Hepatocyte (in vitro differentiated cells): ENCODE data around the gene PRX. TPM values are rescaled to one million over a fixed set of nuclear protein-coding genes. Genes with fewer than 3 reads are reported as not detected.

ENCODE experiments used
- DNase-seq: peaks from one replicate; pipeline ENCODE4 v3.0.0-alpha.2; 2016; ENCODE audit warnings: low spot score
- H2AFZ ChIP-seq: fragments of 200-600 bp; sonication (generic); 2 replicates; pipeline ENCODE4 v1.6.0; 2016; ENCODE audit warnings: antibody characterized with exemption, mild to moderate bottlenecking
- H3K27ac ChIP-seq: fragments of 200-600 bp; sonication (generic); 2 replicates; pipeline ENCODE4 v1.5.1; 2016; ENCODE audit warnings: mild to moderate bottlenecking
- H3K27me3 ChIP-seq: fragments of 200-600 bp; sonication (generic); 2 replicates; pipeline ENCODE4 v1.6.1; 2016
- H3K36me3 ChIP-seq: fragments of 200-600 bp; sonication (generic); replicated peaks from 2 replicates; pipeline ENCODE4 v1.5.1; 2016; ENCODE audit warnings: low read depth; ENCODE audit not compliant: insufficient read depth
- H3K4me1 ChIP-seq: fragments of 200-600 bp; sonication (generic); 2 replicates; pipeline ENCODE4 v1.5.1; 2016; ENCODE audit warnings: mild to moderate bottlenecking, moderate library complexity; ENCODE audit not compliant: insufficient read depth
- H3K4me2 ChIP-seq: fragments of 200-600 bp; sonication (generic); 2 replicates; pipeline ENCODE4 v1.6.0; 2016
- H3K4me3 ChIP-seq: fragments of 200-600 bp; sonication (generic); 2 replicates; pipeline ENCODE4 v1.5.1; 2016; ENCODE audit warnings: mild to moderate bottlenecking
- H3K79me2 ChIP-seq: fragments of 200-600 bp; sonication (generic); 2 replicates; pipeline ENCODE4 v1.6.0; 2017; ENCODE audit warnings: mild to moderate bottlenecking
- H3K9me2 ChIP-seq: fragments of 200-600 bp; sonication (generic); replicated peaks from 2 replicates; pipeline ENCODE4 v1.6.0; 2017; ENCODE audit warnings: mild to moderate bottlenecking; ENCODE audit not compliant: insufficient read depth
- H3K9me3 ChIP-seq: fragments of 200-600 bp; sonication (generic); 2 replicates; pipeline ENCODE4 v1.5.1; 2016; ENCODE audit warnings: low read depth, mild to moderate bottlenecking
- H4K20me1 ChIP-seq: fragments of 200-600 bp; sonication (generic); 2 replicates; pipeline ENCODE4 v1.6.0; 2016; ENCODE audit warnings: mild to moderate bottlenecking; ENCODE audit not compliant: insufficient read depth, poor library complexity, severe bottlenecking
- CTCF ChIP-seq: fragments of 200-600 bp; sonication (generic); IDR thresholded peaks from 2 replicates; pipeline ENCODE4 v1.5.1; 2016; ENCODE audit warnings: antibody characterized with exemption, mild to moderate bottlenecking; ENCODE audit not compliant: poor library complexity
- EZH2 ChIP-seq: fragments of 200-600 bp; sonication (generic); IDR thresholded peaks from 2 replicates; pipeline ENCODE4 v1.6.1; 2016; ENCODE audit warnings: antibody characterized with exemption, mild to moderate bottlenecking, borderline replicate concordance
- EZH2phosphoT487 ChIP-seq: fragments of 200-600 bp; sonication (generic); IDR thresholded peaks from one replicate; pipeline ENCODE4 v1.6.1; 2018; ENCODE audit warnings: antibody characterized with exemption, mild to moderate bottlenecking, low read depth, moderate library complexity; ENCODE audit not compliant: unreplicated experiment, severe bottlenecking
- WGBS: methylation state at CpG from one replicate; pipeline ENCODE4 v1.1.6; 2016; ENCODE audit warnings: low lambda C conversion rate; ENCODE audit errors: missing lambda C conversion rate; 5-methylcytosine and 5-hydroxymethylcytosine counted together
- polyA plus RNA-seq: library from polyadenylated mRNA; unstranded; fragments of >200 nt; fragmentation: Nextera tagmentation; extraction: Ambion mirVana; gene quantifications from 2 replicates; pipeline ENCODE4 v1.2.1, GENCODE V29; 2016
- total RNA-seq: library from RNA; depleted of rRNA; stranded (reverse); fragments of >200 nt; gene quantifications from 2 replicates; pipeline ENCODE4 v1.2.3, GENCODE V29; 2014

Gene PRX
- total and polyA plus RNA-seq, 2 experiments from 2014 or later, result 0.80 to 1.9 TPM

GRCh38 chr19:40357640-40358039 lies 55.5 kb downstream of the PRX start:
- Histone ChIP-seq H3K4me2 (no peak overlapping the region), H3K27me3 (no peaks in the 10 kb centered on the region), H3K9me2 (no peaks in the 10 kb centered on the region), H3K36me3 (no peaks in the 10 kb centered on the region), H3K27ac (no peak overlapping the region), H2AFZ (no peak overlapping the region), H4K20me1 (no peaks in the 10 kb centered on the region), H3K79me2 (peaks cover 15% of the 10 kb centered on the region), H3K4me1 (no peaks in the 10 kb centered on the region), H3K4me3 (no peak overlapping the region), H3K9me3 (no peaks in the 10 kb centered on the region)
- TF ChIP-seq EZH2 (no peak), EZH2phosphoT487 (no peak), CTCF (no peak)
- DNase-seq, result no peak
- 90% methylated on average over 3 of the region's 3 CpGs for WGBS

GRCh38 chr19:40356681-40357595 lies 56.2 kb downstream of the PRX start:
- H3K9me2 ChIP-seq, result no peaks in the 10 kb centered on the region
- no peaks in the 10 kb centered on the region for H3K9me3 ChIP-seq
- no peak overlapping the region for H2AFZ ChIP-seq
- WGBS, result 94% methylated on average over 6 of the region's 6 CpGs
- H3K79me2 ChIP-seq, result peaks cover 15% of the 10 kb centered on the region
- no peaks in the 10 kb centered on the region for H4K20me1 ChIP-seq
- H3K4me1 ChIP-seq, result no peaks in the 10 kb centered on the region
- TF ChIP-seq CTCF (no peak), EZH2phosphoT487 (no peak), EZH2 (no peak)
- no peak overlapping the region for H3K27ac ChIP-seq
- H3K4me3 ChIP-seq, result no peak overlapping the region
- no peak overlapping the region for H3K4me2 ChIP-seq
- no peak for DNase-seq
- H3K27me3 ChIP-seq, result no peaks in the 10 kb centered on the region
- H3K36me3 ChIP-seq, result no peaks in the 10 kb centered on the region

- Histone ChIP-seq H3K27me3 (no peaks in the 10 kb centered on the region), H3K36me3 (no peaks in the 10 kb centered on the region), H3K79me2 (peaks cover 15% of the 10 kb centered on the region), H4K20me1 (no peaks in the 10 kb centered on the region), H2AFZ (no peak overlapping the region), H3K4me2 (no peak overlapping the region), H3K9me3 (no peaks in the 10 kb centered on the region), H3K27ac (no peak overlapping the region), H3K4me3 (no peak overlapping the region), H3K4me1 (no peaks in the 10 kb centered on the region), H3K9me2 (no peaks in the 10 kb centered on the region)
- TF ChIP-seq EZH2 (no peak), CTCF (no peak)
- DNase-seq, result no peak
- WGBS, result 94% methylated on average over 9 of the region's 9 CpGs
These were observed 57.0 kb downstream of the PRX start for GRCh38 chr19:40355975-40356680.
